B cell (primary cell): Measurements from ENCODE around the gene TSPAN10. TPM values are rescaled to one million over a fixed set of nuclear protein-coding genes. Genes with fewer than 3 reads are reported as not detected.

ENCODE experiments used
- ATAC-seq: fragments of 200-7000 bp; cut with Tn5 transposase; one replicate; pipeline ENCODE4 v1.10.0; 2021; ENCODE audit warnings: low read depth, mild to moderate bottlenecking, moderate number of reproducible peaks, moderate library complexity
- CTCF ChIA-PET: fragments of 350-600 bp; sonication (Branson Sonifier 250); formaldehyde crosslinking; loops from one replicate; lab custom pipeline; 2021; ENCODE audit warnings: antibody characterized with exemption, inconsistent platforms; lab: Charles Lee
- POLR2A ChIA-PET: fragments of 350-600 bp; sonication (Branson Sonifier 250); formaldehyde crosslinking; loops from one replicate; lab custom pipeline; 2021; ENCODE audit warnings: antibody characterized with exemption; lab: Charles Lee
- DNase-seq: peaks from one replicate; pipeline ENCODE4 v3.0.0; 2013
- H2AFZ ChIP-seq: 2 replicates; pipeline ENCODE4 v1.6.1; 2012; ENCODE audit warnings: mild to moderate bottlenecking, low read depth, low read length; ENCODE audit not compliant: insufficient read depth, poor library complexity, severe bottlenecking
- H3K27ac ChIP-seq, 2 donors: 1 replicate in 1 of 2; 2 replicates in 1 of 2; pipeline ENCODE4 v1.5.1; 2012 to 2013; ENCODE audit warnings: low read length in 2 of 2, mild to moderate bottlenecking in 2 of 2, moderate library complexity in 1 of 2
- H3K27me3 ChIP-seq, 4 experiments: fragments of 200-600 bp in 1 of 4; sonication (generic) in 1 of 4; replicated peaks in 1 of 4; 1 replicate in 2 of 4; 2 replicates in 2 of 4; pipeline versions ENCODE4 v1.6.1 to v1.7.0; 2013 to 2016; ENCODE audit warnings: low read length in 3 of 4, mild to moderate bottlenecking in 2 of 4, mixed read lengths in 1 of 4, moderate library complexity in 1 of 4; ENCODE audit not compliant: insufficient read depth in 4 of 4, control insufficient read depth in 3 of 4; ENCODE audit errors: control extremely low read depth in 1 of 4
- H3K36me3 ChIP-seq, 2 experiments: replicated peaks in 1 of 2; 1 replicate in 1 of 2; 2 replicates in 1 of 2; pipeline versions ENCODE4 v1.6.1 to v1.7.1; 2013; ENCODE audit warnings: low read length in 1 of 2; ENCODE audit not compliant: insufficient read depth in 2 of 2, control insufficient read depth in 1 of 2; ENCODE audit errors: control extremely low read depth in 1 of 2, extremely low read depth in 1 of 2
- H3K4me1 ChIP-seq, 2 donors: fragments of 200-600 bp in 1 of 2; sonication (generic) in 1 of 2; 1 replicate in 1 of 2; 2 replicates in 1 of 2; pipeline versions ENCODE4 v1.5.1 to v1.6.1; 2013 to 2017; ENCODE audit warnings: low read length in 2 of 2; ENCODE audit not compliant: control insufficient read depth in 2 of 2, insufficient read depth in 2 of 2
- H3K4me2 ChIP-seq: replicated peaks from 2 replicates; pipeline ENCODE3; 2012; ENCODE audit warnings: mild to moderate bottlenecking, low read depth, low read length; ENCODE audit not compliant: poor library complexity, severe bottlenecking
- H3K4me3 ChIP-seq, 5 experiments: fragments of 200-600 bp in 1 of 5; sonication (generic) in 1 of 5; 1 replicate in 3 of 5; 2 replicates in 2 of 5; pipeline versions ENCODE4 v1.5.1 to v1.7.0; 2011 to 2016; ENCODE audit warnings: low read length in 4 of 5, mild to moderate bottlenecking in 4 of 5, low read depth in 2 of 5, control low read depth in 1 of 5, moderate library complexity in 1 of 5; ENCODE audit not compliant: insufficient read depth in 1 of 5; ENCODE audit errors: control extremely low read depth in 1 of 5, extremely low read depth in 1 of 5
- H3K79me2 ChIP-seq: fragments of 200-600 bp; sonication (generic); one replicate; pipeline ENCODE4 v1.6.0; 2016; ENCODE audit warnings: low read length; ENCODE audit not compliant: control insufficient read depth, insufficient read depth
- H3K9ac ChIP-seq: fragments of 200-600 bp; sonication (generic); 2 replicates; pipeline ENCODE4 v1.6.1; 2017; ENCODE audit warnings: mild to moderate bottlenecking, low read length, moderate library complexity
- H3K9me3 ChIP-seq, 3 donors: one replicate each; pipeline versions ENCODE4 v1.6.1 to v1.7.1; 2013; ENCODE audit warnings: low read length in 2 of 3; ENCODE audit not compliant: control insufficient read depth in 2 of 3, insufficient read depth in 1 of 3; ENCODE audit errors: control extremely low read depth in 1 of 3
- H4K20me1 ChIP-seq: 2 replicates; pipeline ENCODE4 v1.6.0; 2012; ENCODE audit warnings: mild to moderate bottlenecking, low read length; ENCODE audit not compliant: insufficient read depth, control insufficient read depth, poor library complexity, severe bottlenecking
- H3K27ac Mint-ChIP-seq: one replicate; pipeline ENCODE4 v1.8.0; 2021; ENCODE audit warnings: mixed read lengths
- H3K27me3 Mint-ChIP-seq: one replicate; pipeline ENCODE4 v1.8.0; 2021; ENCODE audit warnings: mixed read lengths
- H3K4me1 Mint-ChIP-seq: one replicate; pipeline ENCODE4 v1.8.0; 2021; ENCODE audit warnings: mixed read lengths
- H3K4me3 Mint-ChIP-seq: one replicate; pipeline ENCODE4 v1.8.0; 2021; ENCODE audit warnings: mixed read lengths
- H3K9me3 Mint-ChIP-seq: one replicate; pipeline ENCODE4 v1.8.0; 2022; ENCODE audit warnings: mixed read lengths; ENCODE audit not compliant: insufficient read depth
- CTCF ChIP-seq: fragments of 200-600 bp; IDR thresholded peaks from one replicate; pipeline ENCODE4 v1.8.0; 2022; ENCODE audit warnings: antibody characterized with exemption, mild to moderate bottlenecking
- EZH2 ChIP-seq: IDR thresholded peaks from 2 replicates; pipeline ENCODE4 v1.6.1; 2012; ENCODE audit warnings: borderline replicate concordance, low read depth, mild to moderate bottlenecking, moderate library complexity, low read length; ENCODE audit not compliant: insufficient read depth, poor library complexity, severe bottlenecking
- WGBS: methylation state at CpG from one replicate; pipeline ENCODE4 v1.1.5; 2013; ENCODE audit warnings: missing lambda C conversion rate; ENCODE audit not compliant: insufficient coverage; 5-methylcytosine and 5-hydroxymethylcytosine counted together
- intact Hi-C: fragments of 100-400 bp; cut with micrococcal nuclease; formaldehyde crosslinking; loops from one replicate; pipeline ENCODE4 v1.10.0; 2022
- polyA plus RNA-seq: library from polyadenylated mRNA; depleted of rRNA; stranded (reverse); fragments of >200 nt; gene quantifications from 2 replicates; pipeline ENCODE4 v1.2.3, GENCODE V29; 2012
- total RNA-seq, 2 donors: library from RNA; stranded (reverse); fragments of 120-200 nt in 1 of 2; gene quantifications; 1 replicate in 1 of 2; 2 replicates in 1 of 2; pipeline versions ENCODE4 v1.2.3 to v1.2.4, GENCODE V29; 2013 to 2022

Gene TSPAN10
- total and polyA plus RNA-seq, 2 donors (not counting 1 experiment from before 2014, with no cell fraction given): 0.34 to 1.1 TPM

GRCh38 chr17:81608082-81608481 is 28.9 kb upstream of the TSPAN10 start:
- Histone ChIP-seq H3K9me3 (no peaks in the 10 kb centered on the region), H3K79me2 (peaks cover 22% of the 10 kb centered on the region), H2AFZ (no peak overlapping the region), H3K4me3 (no peak overlapping the region), H4K20me1 (peaks cover 9% of the 10 kb centered on the region), H3K27ac (no peak overlapping the region), H3K4me2 (no peak overlapping the region), H3K36me3 (peaks cover 5 to 75% of the 10 kb centered on the region in 2 experiments), H3K9ac (no peak overlapping the region), H3K27me3 (no peaks in the 10 kb centered on the region), H3K4me1 (no peaks in the 10 kb centered on the region)
- H3K27ac Mint-ChIP-seq: no peak overlapping the region
- H3K9me3 Mint-ChIP-seq: no peaks in the 10 kb centered on the region
- POLR2A ChIA-PET: no interaction called here
- DNase-seq (no peak), ATAC-seq (no peak)
- CTCF ChIA-PET: no interaction called here
- no peaks in the 10 kb centered on the region for H3K27me3 Mint-ChIP-seq
- 100% methylated on average over 4 of the region's 4 CpGs for WGBS
- no peak overlapping the region for H3K4me3 Mint-ChIP-seq
- intact Hi-C loops: loop anchor here (10.0 kb wide), 1 partner anchor 123 kb away; no protein-coding TSS in a partner anchor
- no peaks in the 10 kb centered on the region for H3K4me1 Mint-ChIP-seq
- TF ChIP-seq CTCF (no peak), EZH2 (no peak)

- ATAC-seq (no peak), DNase-seq (no peak)
- no peaks in the 10 kb centered on the region for H3K4me1 ChIP-seq
- WGBS: 95% methylated on average over 13 of the region's 13 CpGs
- no peak overlapping the region for H3K27ac Mint-ChIP-seq
- H3K4me3 Mint-ChIP-seq: no peak overlapping the region
- no peak overlapping the region for H2AFZ ChIP-seq
- H3K79me2 ChIP-seq: peaks cover 27% of the 10 kb centered on the region
- no peaks in the 10 kb centered on the region for H3K27me3 Mint-ChIP-seq
- no peak overlapping the region for H3K27ac ChIP-seq
- no peak overlapping the region for H3K4me3 ChIP-seq
- peaks cover 5 to 79% of the 10 kb centered on the region in 2 experiments for H3K36me3 ChIP-seq
- no peaks in the 10 kb centered on the region for H3K27me3 ChIP-seq
- H3K4me1 Mint-ChIP-seq: peaks cover 2% of the 10 kb centered on the region
- TF ChIP-seq CTCF (no peak), EZH2 (no peak)
- ChIA-PET CTCF (no interaction called here), POLR2A (no interaction called here)
- H4K20me1 ChIP-seq: peaks cover 13% of the 10 kb centered on the region
- intact Hi-C loops: loop anchor here (10.0 kb wide), 1 partner anchor 124 kb away; no protein-coding TSS in a partner anchor
- no peaks in the 10 kb centered on the region for H3K9me3 ChIP-seq
- H3K9me3 Mint-ChIP-seq: no peaks in the 10 kb centered on the region
- H3K9ac ChIP-seq: no peak overlapping the region
- no peak overlapping the region for H3K4me2 ChIP-seq
Measured at GRCh38 chr17:81608605-81609004, 28.4 kb upstream of the TSPAN10 start.
